Measurements from ENCODE around the gene PLCB1. TPM values are rescaled to one million over a fixed set of nuclear protein-coding genes. Genes with fewer than 3 reads are reported as not detected.

The PLCB1 gene
- total RNA-seq, 6 experiments from 2014 or later: 17.2 to 25.7 (median 23.1) TPM

DNA sequence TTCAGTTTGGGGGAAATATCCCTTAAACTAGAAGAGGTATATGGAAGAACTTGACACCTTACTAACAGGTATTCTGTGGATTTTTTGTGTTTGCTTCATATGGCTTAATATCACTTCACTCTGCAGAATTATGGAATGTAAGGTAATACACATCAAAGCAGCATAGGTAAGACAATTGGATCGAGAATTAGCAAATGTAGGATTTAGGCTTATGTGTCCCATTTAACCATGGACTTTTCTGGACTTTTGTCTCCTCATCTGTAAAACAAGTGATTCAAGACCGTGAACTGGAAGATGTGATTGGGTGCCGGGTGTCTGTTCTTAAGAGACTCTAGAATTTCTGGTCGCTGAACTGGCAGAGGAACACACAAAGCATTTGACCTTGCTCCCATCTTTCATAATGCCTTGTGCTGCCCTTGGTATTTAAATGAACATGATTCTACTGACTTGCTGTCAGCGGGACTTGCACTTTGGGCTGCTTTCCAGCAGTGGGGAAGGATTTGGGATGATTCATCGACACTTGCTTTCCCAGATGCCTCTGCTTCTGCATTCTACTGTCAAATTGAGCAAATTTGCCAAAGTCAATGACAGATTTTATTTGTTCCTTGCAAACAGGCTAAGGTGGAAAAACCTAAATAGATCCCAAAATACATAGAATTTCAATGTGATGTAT is 199.8 kb downstream of the PLCB1 start:
- Mint-ChIP-seq H3K9me3 (no peaks in the 10 kb centered on the region), H3K27me3 (ENCODE audit: insufficient read depth) (no peaks in the 10 kb centered on the region), H3K4me1 (ENCODE audit: low read depth) (peaks cover 19% of the 10 kb centered on the region), H3K36me3 (ENCODE audit: low read depth) (no peaks in the 10 kb centered on the region), H3K27ac (no peak overlapping the region), H3K4me3 (no peak overlapping the region)
- no peak for TF ChIP-seq CTCF (IDR thresholded peaks at IDR 0.05)
- peak; percentile 36 for DNase-seq

GRCh38 chr20:8334641-8335040 is 202.6 kb downstream of the PLCB1 start:
- Mint-ChIP-seq H3K27me3 (ENCODE audit: insufficient read depth) (peaks cover under 1% of the 10 kb centered on the region; the same call in 1 of the 2 replicates), H3K9me3 (no peaks in the 10 kb centered on the region), H3K4me3 (no peak overlapping the region), H3K27ac (no peak overlapping the region), H3K4me1 (ENCODE audit: low read depth) (peaks cover 19% of the 10 kb centered on the region), H3K36me3 (ENCODE audit: low read depth) (no peaks in the 10 kb centered on the region)
- TF ChIP-seq CTCF (IDR thresholded peaks at IDR 0.05): no peak
- no peak for DNase-seq

GRCh38 chr20:8335059-8335458 is 203.0 kb downstream of the PLCB1 start:
- Mint-ChIP-seq H3K4me1 (ENCODE audit: low read depth) (peaks cover 19% of the 10 kb centered on the region), H3K27me3 (ENCODE audit: insufficient read depth) (peaks cover 2% of the 10 kb centered on the region; the same call in 1 of the 2 replicates), H3K27ac (no peak overlapping the region), H3K9me3 (no peaks in the 10 kb centered on the region), H3K4me3 (no peak overlapping the region), H3K36me3 (ENCODE audit: low read depth) (no peaks in the 10 kb centered on the region)
- DNase-seq: no peak
- no peak for TF ChIP-seq CTCF (IDR thresholded peaks at IDR 0.05)

GRCh38 chr20:8335495-8336195 is 203.6 kb downstream of the PLCB1 start:
- no peak overlapping the region for H3K27ac Mint-ChIP-seq
- no peak for TF ChIP-seq CTCF (IDR thresholded peaks at IDR 0.05)
- peaks cover 1% of the 10 kb centered on the region; the same call in 1 of the 2 replicates for H3K36me3 Mint-ChIP-seq (ENCODE audit: low read depth)
- H3K27me3 Mint-ChIP-seq (ENCODE audit: insufficient read depth): peaks cover 2% of the 10 kb centered on the region; the same call in 1 of the 2 replicates
- no peaks in the 10 kb centered on the region for H3K9me3 Mint-ChIP-seq
- H3K4me3 Mint-ChIP-seq: no peak overlapping the region
- no peak for DNase-seq
- H3K4me1 Mint-ChIP-seq (ENCODE audit: low read depth): peaks cover 16% of the 10 kb centered on the region

GRCh38 chr20:8339349-8339748 is 207.3 kb downstream of the PLCB1 start:
- Mint-ChIP-seq H3K36me3 (ENCODE audit: low read depth) (peaks cover 7% of the 10 kb centered on the region; the same call in 1 of the 2 replicates), H3K4me3 (no peak overlapping the region), H3K4me1 (ENCODE audit: low read depth) (no peaks in the 10 kb centered on the region), H3K9me3 (no peaks in the 10 kb centered on the region), H3K27me3 (ENCODE audit: insufficient read depth) (peaks cover 2% of the 10 kb centered on the region), H3K27ac (no peak overlapping the region)
- no peak for DNase-seq
- no peak for TF ChIP-seq CTCF (IDR thresholded peaks at IDR 0.05)

Data from HFFc6 (cell line).